GM19035 (cell line): ENCODE measurements around the gene DOCK8.
"Not testable (repeated sequence)": the region's sequence is repeated elsewhere in the genome, so short reads cannot be mapped to it uniquely, and the experiment has no call there.

ENCODE experiments used
- ATAC-seq: cut with Tn5 transposase; IDR thresholded peaks from one replicate; pipeline ENCODE4 v1.9.1; 2021; ENCODE audit not compliant: unreplicated experiment

The DOCK8 gene

DNA sequence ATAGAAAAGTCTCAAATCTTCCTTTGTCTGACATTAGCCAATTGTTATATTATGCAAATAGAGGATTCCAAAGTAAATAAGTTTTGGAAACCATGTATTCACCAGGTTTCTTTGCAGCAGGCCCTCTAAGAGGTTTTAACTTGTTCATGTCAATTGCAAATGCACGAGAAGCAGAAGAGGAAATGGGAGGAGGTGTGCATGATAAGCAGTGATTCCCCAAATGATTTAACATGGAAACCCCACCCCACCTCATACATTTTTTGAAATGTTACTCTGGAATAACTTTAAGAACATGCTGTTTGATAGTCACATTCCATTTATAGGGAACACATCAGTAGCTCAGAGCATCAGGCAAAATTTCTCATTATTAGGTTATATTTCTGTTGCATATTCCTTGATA, 190.7 kb downstream of the DOCK8 start:
- no peak for ATAC-seq

DNA sequence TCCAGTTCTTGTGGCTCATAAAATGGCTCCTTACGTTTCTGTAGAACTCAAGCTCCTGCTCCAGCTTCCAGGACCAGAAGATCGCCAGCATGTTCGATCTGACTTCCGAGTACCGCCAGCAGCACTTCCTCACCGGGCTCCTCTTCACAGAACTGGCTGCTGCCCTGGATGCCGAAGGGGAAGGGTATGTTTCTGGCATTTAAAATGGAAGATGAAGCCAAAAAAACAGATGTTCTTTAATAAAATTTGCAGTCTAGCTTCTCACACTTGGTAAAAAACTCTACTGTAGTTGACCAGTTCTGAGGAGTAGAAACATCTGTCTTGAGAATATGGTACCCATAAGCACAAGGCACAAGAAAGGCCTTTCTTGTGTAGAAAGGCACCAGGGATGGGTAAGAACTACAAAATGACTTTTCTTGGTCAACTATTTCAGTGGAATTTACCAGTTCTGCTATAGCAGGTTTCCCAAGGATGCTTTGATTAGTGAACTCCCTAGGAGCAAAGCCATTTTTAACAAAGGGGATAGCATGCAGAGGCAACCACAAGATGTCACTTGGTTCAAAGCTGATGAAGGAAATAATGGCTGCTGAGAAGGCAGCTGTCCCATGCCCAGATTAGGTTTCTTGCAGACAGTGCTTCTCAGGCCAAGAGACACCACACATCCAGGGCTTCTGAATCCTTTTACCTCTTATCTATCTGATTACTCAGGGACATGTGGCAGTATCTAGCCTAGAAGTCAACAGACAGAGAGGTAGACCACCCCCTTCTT, 192.4 kb downstream of the DOCK8 start:
- ATAC-seq = no peak

DNA sequence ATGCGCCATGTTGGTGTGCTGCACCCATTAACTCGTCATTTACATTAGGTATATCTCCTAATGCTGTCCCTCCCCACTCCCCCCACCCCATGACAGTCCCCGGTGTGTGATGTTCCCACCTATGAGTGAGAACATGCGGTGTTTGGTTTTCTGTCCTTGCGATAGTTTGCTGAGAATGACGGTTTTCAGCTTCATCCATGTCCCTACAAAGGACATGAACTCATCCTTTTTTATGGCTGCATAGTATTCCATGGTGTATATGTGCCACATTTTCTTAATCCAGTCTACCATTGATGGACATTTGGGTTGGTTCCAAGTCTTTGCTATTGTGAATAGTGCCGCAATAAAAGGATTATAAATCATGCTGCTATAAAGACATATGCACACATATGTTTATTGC, 195.0 kb downstream of the DOCK8 start:
- ATAC-seq = not testable (repeated sequence)

DNA sequence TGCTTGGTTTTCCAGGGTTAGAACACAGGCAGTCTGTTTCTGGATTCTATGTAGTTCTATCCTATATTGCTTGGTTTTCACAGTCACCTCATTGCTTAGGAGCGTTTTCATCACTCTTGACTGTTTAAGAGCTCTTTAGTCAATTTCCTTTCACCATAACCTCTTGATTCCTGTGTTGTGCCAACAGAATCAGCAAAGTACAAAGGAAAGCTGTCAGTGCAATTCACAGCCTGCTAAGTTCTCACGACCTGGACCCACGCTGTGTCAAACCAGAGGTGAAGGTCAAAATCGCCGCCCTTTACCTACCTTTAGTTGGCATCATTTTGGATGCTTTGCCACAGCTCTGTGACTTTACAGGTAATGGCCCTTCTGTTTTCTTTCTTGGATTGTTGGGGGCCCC, 199.9 kb downstream of the DOCK8 start:
- ATAC-seq = no peak

DNA sequence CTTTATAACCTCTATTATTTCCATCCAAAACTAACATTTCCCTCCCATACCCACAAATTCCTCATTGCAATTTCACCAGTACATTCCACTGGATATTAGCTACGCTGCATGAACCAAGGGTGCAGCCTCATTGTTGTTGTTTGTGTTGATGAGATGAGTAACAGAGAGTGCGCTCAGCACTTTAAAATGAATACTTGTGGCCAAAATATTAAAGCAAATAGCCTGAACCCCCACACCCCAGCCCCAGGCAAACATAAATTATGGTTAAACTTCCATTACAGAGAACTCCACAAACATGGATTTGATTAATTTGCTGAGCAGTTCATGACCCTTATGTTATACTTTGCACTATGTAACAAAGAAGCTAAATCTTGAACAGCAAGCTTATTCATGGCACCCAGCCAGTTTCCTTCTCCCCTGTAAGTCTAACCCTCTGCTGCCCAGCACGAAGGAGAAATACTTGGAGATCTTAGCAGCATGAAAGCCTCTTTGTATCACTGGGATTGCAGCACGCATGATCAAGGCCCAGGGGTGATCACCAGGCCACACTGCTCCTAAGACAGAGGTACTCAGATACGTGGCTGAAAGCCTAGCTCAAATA, 205.0 kb downstream of the DOCK8 start:
- no peak for ATAC-seq

DNA sequence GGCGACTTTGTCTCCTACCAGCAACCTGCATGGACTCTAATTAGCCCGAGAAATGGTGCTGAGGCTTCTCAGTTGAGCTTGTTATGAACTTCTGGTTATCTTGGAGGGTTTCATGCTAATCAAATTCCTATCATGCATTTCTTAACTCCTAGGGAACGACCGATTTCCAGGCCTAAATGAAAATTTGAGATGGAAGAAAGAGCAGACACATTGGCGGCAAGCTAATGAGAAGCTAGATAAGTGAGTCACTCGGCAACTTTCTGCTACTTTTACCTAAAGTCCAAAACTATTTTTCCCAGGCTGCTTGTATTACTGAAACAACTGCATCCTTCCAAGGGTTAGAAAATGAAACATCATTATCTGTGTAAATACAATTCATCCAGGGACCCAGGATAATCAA, 207.2 kb downstream of the DOCK8 start:
- no peak for ATAC-seq

DNA sequence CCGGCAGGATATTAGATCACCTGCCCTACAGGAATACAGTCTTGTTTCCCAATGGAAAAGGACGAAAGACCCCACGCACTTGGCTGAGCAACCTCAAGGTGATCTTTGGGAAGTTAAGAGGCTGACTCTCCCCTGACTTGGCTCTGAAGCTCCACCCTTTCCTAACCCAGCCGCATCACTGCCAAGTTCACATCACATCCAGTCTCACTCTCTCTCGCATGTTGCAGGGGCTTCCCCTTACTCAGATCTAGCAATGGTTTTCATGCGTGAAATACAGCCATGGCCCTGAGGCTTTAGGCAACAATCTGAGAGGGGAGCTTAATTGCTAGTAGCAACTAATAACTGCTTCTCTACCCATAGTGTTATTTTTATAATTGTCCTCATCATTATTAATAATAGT, 211.6 kb downstream of the DOCK8 start:
- ATAC-seq = no peak

DNA sequence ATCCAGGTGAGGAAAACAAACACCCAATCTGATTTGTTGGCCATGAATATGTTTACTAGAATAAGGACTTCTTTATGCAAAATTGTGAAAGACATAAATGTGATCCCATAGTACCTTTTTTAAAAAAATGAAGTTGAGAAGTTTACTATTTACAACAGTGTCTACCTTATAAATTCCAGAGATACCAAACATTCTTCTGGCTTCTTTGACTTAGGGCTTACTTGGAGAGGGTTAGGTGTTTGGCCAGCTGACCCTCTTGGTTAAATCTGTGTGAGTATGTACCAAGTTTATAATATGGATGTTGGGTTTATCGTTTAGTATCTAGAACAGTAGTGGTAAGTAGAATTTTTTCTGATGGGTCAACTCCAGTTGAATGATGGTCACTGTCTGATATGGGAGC, 212.3 kb downstream of the DOCK8 start:
- no peak for ATAC-seq

DNA sequence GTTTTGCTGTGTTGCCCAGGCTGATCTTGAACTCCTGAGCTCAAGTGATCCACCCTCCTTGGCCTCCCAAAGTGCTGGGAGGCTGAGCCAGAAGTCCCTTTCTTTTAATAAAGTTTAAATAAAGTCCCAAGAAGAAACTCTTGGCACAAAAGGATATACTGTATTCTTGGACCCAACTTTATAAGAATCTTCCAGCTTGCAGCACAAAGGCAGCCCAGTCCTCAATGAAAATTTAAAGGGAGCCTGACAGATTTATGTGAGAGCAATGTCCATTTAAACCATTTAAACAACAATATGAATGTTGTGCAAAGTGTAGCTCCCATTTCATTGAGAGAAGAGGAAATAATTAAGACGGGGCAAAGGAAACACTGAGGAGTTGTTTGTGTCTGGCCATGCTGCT, 217.0 kb downstream of the DOCK8 start:
- no peak for ATAC-seq

DNA sequence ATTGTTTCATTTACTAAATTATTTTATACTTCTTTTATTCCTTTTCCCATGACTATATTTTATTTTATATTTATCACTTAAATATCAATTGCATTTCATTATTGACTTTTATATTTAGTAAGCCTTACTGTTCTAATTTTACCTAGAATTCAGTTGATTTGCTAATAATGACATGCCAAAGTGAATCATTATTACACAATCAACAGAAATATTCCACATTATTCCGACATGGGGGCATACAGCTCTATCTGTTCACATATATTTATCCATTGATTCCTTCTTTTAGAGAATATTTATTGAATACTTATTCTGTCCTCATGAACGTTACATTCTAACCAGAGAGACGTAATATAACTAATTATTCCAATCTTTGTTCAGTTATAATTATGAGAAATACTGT, 221.8 kb downstream of the DOCK8 start:
- no peak for ATAC-seq

DNA sequence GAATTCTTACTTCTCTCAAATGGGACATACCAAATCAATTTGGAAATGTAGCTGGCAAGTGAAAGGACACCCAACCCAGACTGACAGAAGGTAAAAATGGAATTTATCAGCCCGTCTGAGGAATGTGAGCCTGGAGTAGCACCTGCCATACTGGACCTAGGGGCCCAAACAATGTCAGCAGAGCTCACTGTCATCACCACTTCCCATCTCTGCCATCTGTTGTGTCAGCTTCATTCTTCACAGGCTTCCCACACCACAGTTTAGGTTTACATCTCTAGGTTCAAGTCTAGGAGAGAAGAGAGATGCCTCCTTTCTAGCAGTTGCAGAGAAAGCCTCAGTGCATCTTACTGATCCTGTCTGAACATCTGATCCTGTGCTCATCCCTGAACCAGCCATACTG, 222.4 kb downstream of the DOCK8 start:
- no peak for ATAC-seq

DNA sequence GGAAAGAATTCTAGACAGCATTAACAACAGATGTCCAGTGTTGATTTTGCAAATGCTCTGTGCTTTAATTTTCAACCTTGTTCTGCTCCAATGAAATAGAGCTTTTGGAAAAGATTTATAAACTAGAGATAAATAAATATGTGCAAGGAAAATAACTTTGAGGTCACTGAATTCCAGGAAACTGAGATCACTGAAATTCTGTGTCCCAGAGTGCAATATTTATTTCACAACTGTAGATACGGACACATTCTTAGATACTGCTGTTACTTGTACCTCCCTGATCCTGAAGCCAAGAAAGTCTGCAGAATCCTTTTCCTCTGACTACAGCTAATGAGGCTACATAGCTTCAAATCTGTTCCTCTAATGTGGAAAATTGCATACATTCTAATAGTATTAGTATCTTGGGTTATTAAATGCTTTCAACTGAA, 222.9 kb downstream of the DOCK8 start:
- ATAC-seq = no peak

DNA sequence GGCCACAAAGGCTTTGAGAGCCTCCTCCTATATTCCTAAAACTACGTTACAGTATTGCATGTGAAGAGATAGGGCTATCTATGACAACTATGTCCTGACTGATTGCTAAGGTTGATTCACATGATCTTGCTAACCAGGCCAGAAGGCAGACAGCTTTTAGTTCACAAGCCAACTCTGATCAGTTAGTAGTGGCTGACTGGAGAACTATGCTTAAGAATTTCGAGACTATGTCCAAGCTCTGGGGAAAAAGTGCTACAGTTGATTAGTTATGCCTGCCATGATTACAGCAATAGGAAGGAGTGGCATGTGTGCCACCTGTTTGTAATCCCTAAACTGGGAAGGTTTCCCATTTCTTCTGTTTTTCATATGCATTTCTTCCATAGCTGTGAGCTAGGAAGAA, 223.4 kb downstream of the DOCK8 start:
- ATAC-seq = no peak

DNA sequence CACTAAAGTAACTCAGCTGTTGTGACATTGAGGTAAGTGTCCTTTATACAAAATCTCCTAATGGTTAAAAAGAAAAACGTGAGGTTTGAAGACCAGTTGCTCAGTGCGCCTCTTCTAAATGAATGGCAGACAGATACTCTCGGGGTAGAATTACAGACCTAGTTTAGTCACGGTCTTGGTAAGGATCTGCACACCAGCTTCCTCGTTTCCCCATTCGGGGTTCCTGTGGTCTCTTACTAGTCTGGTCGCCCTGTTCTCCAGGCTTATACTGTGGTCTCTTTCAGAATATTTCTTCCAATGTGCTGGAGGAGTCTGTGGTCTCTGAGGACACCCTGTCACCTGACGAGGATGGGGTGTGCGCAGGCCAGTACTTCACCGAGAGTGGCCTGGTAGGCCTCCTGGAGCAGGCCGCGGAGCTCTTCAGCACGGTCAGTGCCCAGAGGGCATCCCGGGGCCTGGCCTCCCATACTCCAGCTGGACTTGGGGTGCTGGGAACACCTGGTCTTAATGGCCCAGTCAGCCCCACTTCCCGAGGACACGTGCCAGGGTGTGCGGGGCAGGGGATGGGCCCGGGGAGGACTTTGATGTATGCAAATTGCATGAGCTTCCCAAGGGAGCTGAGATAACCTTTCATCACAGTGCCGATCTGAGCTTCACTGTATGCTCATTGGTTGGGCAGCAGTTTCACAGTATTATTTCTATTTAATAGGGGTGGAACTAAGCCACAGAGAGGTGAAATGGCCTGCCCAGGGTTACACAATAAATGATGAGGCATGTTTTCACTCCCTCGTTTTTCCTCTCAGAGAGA, 224.5 kb downstream of the DOCK8 start:
- ATAC-seq = no peak

DNA sequence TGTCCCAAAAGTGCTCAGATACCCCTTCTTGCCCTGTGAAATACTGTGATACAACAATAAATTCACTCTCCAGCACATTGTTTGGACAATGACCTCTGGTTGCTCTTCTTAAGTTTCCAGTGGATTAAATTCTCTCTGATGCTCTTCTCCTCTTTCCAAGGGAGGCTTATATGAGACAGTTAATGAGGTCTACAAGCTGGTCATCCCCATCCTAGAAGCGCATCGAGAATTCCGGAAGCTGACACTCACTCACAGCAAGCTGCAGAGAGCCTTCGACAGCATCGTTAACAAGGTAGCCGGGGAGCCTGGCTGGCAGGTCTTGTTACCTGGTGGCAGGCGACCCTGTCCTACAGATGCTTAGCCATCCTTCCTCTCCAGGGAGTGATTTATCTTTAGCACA, 226.5 kb downstream of the DOCK8 start:
- ATAC-seq = no peak

DNA sequence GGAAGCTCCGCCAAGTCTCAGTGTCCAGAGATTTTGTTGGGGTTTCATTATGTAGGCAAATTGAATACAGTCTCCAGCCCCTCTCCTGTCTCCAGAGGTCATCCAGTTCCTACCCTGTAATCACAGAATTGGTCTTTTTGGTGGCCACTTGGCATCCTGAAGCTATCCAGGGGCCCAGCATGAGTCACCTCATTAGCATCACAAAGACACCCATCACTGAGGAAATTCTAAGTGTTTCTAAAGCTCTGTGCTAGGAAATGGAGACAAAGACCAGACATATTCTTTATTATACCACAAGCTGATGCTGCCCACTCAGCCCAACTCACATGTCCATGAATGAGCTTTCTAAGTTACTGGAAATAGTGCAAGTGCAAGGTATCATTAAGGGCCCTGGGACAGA, 229.9 kb downstream of the DOCK8 start:
- no peak for ATAC-seq

DNA sequence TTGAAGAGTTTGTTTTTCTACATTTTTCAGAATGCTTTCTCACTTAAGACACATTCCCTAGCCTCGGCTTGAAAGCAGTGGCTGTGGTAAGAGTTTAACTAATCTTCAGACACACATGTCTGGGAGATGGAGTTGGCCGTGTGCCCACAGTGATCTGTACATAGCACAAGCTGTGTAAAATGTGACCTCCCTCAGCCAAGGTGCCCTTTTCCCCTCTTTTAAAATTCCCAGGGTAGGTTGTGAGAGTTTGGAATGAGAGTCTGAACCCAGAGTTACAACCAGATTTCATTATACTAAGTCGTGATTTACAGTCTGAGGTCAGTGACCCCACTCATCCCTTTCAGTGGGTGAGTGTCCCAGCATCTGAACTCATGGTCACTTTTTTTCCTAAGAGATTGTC, 230.4 kb downstream of the DOCK8 start:
- no peak for ATAC-seq

DNA sequence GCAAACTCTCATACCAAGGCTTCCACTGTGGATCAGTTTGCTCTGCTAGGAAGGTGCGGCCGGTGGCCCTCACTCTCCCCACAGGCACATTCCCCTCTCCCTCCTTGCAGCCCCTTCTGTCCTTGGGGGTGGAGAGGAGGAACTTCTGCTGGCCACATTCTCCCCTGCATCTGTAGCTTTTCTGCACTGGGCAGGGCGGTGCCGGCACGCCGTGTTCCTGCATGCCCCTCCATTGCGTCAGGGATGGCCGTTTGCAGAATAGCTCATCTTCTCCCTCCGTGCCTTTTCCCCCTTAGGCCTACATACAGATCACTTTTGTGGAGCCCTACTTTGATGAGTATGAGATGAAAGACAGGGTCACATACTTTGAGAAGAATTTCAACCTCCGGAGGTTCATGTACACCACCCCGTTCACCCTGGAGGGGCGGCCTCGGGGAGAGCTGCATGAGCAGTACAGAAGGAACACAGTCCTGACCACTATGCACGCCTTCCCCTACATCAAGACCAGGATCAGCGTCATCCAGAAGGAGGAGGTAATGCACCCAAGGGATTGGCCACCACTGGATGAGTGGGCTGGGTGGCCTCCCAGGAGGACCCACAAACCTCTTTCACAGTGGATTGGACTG, 231.5 kb downstream of the DOCK8 start:
- no peak for ATAC-seq

DNA sequence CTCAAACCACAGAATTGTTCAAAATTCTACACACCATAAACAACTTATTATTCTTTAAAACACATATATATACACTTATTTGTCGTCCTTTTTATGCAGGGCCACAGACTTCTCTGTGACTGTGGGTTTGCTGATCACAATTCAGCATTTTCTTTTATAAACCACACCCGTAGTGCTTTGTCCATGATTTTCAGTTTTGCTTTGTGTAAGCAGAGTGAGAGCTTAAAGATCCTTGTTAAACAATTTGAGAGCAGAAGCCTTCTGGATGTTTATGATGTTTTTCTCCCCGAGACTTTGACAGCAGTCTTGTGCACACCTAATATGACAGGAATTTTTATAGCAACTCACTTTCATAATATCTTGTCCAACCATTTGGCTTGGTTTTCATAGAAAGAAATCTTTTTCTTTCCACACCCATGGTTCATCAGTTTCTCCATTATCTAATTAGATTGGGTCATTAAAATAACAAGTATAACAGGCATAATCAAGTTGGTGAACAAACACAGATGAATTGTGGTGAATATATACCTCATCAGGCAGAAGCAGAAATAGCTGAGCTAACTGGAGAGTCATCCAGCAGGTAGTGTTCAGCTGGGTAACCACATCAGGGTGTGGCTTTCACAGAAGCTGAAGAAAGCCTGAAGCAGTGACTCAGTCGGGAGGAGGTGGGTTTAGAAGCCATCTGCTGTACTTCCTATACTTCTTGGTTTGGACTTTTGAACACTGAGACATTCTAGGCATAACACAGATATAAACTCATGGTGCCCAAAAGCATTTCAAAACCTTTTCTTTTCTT, 232.8 kb downstream of the DOCK8 start:
- no peak for ATAC-seq

DNA sequence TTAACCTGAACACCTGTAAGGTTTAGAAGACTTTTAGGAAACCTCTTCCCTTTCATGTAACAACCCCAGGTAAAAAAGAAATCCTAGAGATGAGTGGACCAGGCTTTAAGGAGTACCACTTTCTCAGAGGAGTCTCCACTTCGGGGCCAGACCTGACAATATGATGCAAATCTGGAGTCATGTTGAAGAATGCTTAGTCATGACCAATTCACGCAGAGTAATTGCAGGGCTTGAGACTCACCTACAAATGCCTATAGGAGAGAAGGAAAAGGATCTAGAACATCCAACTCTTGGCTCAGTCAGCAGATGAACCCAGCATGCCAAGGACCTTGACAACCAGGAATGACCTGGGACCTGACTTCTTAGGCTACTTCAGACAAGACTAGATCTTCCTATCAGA, 235.4 kb downstream of the DOCK8 start:
- no peak for ATAC-seq

DNA sequence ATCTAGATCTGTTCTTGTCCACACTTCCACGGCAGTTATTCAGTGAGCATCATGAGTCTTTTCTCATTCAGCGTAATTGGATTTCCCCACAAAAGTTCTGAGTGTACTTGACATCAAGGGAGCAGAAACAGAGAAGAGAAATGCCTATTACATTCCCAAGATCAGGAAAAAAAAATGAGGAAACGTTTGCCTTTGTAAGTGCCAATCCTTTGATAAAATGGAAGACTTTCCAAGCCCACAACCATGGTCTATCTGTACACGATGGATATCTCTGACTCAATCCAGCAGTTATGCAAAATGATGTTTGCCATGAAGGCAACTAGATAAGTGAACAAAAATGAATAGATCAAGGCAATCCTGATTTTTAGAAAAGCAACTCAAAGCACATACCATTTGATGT, 235.9 kb downstream of the DOCK8 start:
- no peak for ATAC-seq
